ENCODE data around the gene TEDDM1.
"Not testable (repeated sequence)": the region's sequence is repeated elsewhere in the genome, so short reads cannot be mapped to it uniquely, and the experiment has no call there.

The TEDDM1 gene

DNA sequence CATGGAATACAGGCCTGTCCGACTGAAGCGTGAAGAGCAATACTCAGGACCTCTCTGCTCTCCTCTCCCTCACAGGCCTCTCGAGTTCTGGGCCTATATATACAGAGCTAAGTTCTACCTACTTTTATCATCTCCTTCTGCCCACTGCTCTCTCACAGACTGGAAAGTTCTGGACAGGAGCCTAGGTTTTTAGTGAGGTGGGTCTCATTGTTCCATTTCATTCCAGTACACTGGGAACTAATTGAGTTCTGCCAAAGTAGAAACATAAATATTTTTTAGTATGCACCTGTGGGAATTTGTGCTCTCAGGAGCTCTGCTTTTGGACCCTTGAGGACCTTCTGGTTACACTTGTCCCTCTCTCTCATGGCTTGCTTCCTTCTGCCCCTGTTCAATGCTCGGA, at the start of gene TEDDM1:
TSS of gene TEDDM1 (minus strand) at position 101 of the 400 bp plus-strand sequence. CDS start 182 bp downstream, outside the sequence.
- no peak for DNase-seq (ENCODE audit: low read depth in 2 of 2, low spot score in 1 of 2)

DNA sequence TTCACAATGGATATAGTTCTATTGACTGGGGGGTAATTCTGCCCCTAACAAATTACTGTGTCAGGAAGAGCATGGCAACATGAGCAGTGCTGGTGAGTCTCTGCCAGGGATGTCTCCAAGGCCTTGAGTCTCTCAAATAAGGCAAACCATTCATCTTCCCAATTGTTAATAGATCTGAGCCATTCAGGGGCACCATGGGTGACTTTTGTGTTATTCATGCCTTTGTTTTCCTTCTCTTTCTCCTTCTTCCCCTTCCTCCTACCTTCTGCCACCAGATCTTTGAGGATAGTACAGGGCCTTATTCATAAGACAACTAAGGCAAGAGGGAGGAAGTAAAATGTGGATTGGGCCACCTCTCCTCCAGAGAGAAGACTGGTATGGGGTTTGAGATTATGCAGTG, 49.6 kb upstream of the TEDDM1 start, which contains the start of gene RGSL1:
TSS of gene RGSL1 (plus strand) at position 60 of the 400 bp plus-strand sequence. CDS start at position 80, 20 bp downstream.
- DNase-seq (ENCODE audit: low read depth in 2 of 2, low spot score in 1 of 2): no peak

GRCh38 chr1:182447660-182448059, 47.2 kb upstream of the TEDDM1 start:
- no peak for DNase-seq (ENCODE audit: low read depth in 2 of 2, low spot score in 1 of 2)

DNA sequence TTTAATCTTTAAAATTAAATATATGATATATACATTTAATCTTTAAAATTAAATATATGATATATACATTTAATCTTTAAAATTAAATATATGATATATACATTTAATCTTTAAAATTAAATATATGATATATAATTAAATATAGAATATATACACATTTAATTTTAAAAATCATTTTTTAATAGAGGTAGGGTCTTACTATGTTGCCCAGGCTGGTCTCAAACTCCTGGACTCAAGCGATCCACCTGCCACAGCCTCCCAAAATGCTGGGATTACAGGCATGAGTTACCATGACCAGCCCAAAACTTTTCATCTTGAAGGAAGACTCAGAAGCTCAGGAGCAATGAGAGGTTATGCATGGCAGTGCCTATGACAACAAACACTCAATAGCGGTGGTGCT, 46.7 kb upstream of the TEDDM1 start:
- DNase-seq (ENCODE audit: low read depth in 2 of 2, low spot score in 1 of 2): not testable (repeated sequence)

DNA sequence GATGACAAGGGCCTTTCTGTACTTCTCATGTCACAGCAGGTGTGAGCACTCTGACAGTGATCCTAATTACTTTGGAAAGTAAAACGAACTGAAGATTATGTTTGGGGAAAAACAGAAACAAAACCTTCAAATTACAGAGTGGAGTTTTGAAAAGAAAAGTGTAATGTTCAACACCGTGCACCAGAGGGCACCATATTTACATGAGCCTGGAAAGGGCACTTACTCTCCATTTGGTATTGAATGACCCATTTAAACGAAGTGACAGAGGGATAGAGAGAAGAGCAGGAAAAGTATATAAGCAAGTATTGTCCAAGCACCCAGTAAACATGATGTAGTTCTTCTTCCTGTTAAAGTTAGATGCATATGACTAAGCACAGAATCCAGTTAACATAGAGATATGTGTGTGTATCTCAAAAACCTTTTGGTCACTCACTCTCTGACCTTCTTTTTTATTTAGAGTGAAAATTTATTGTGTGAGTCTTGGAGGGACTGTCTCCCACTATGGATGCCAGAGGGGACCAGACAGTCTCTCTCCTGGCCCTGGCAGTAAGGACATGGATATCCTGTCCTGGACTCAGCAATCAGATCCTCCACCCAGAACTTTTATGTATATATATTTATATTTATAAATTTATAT, 45.7 kb upstream of the TEDDM1 start:
- DNase-seq (ENCODE audit: low read depth in 2 of 2, low spot score in 1 of 2): no peak

DNA sequence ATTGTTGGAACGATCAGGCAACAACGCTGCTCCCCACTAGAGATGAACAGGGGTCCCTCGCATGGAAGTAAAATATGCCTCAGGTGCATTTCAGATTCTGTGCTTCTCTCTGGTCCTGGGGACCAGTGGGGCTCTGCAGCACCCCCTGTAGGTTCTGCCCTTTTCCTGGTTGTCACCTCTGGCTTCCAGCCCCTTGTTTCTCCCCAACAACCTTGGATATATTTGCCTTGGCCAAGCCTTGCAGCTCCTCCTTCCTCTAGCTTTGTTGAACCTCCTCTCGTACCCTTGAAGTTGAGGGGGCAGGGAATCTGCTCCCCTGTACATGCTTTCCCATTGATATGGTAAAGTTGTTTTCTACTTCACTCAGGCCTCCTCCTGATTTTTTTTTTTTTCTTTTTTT, 44.0 kb upstream of the TEDDM1 start:
- DNase-seq (ENCODE audit: low read depth in 2 of 2, low spot score in 1 of 2): no peak

- no peak for DNase-seq (ENCODE audit: low read depth in 2 of 2, low spot score in 1 of 2)
Observed at GRCh38 chr1:182442333-182442732, 41.9 kb upstream of the TEDDM1 start.

GRCh38 chr1:182441719-182442118, 41.3 kb upstream of the TEDDM1 start:
- DNase-seq (ENCODE audit: low read depth in 2 of 2, low spot score in 1 of 2): no peak

- no peak for DNase-seq (ENCODE audit: low read depth in 2 of 2, low spot score in 1 of 2)
Observed at GRCh38 chr1:182438326-182438725, 37.9 kb upstream of the TEDDM1 start.

GRCh38 chr1:182433580-182433979, 33.1 kb upstream of the TEDDM1 start:
- DNase-seq (ENCODE audit: low read depth in 2 of 2, low spot score in 1 of 2): no peak

DNA sequence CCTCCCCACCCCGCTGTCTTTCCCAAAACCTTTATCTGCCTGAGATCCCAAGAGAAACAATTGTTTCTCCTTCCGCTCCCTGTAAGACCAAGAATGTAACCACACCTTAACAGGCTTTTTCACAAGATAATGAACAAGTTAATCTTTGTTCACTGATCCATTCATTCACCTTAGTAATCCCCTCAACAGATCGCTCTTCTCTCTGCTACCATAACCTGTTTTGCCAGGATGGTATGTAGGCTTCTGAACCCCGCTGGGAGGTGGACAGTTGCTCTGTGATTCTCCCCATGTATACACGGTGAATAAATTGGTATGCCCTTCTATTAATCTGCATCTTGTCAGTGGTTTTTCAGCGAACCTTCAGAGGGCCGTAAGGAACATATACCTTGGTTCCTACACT, 30.8 kb upstream of the TEDDM1 start:
- no peak for DNase-seq (ENCODE audit: low read depth in 2 of 2, low spot score in 1 of 2)

GRCh38 chr1:182430263-182431068, 30.0 kb upstream of the TEDDM1 start:
- DNase-seq (ENCODE audit: low read depth in 2 of 2, low spot score in 1 of 2): peak in 1 of 2 donors; percentile 5

GRCh38 chr1:182428043-182428442, 27.6 kb upstream of the TEDDM1 start:
- DNase-seq (ENCODE audit: low read depth in 2 of 2, low spot score in 1 of 2): no peak

DNA sequence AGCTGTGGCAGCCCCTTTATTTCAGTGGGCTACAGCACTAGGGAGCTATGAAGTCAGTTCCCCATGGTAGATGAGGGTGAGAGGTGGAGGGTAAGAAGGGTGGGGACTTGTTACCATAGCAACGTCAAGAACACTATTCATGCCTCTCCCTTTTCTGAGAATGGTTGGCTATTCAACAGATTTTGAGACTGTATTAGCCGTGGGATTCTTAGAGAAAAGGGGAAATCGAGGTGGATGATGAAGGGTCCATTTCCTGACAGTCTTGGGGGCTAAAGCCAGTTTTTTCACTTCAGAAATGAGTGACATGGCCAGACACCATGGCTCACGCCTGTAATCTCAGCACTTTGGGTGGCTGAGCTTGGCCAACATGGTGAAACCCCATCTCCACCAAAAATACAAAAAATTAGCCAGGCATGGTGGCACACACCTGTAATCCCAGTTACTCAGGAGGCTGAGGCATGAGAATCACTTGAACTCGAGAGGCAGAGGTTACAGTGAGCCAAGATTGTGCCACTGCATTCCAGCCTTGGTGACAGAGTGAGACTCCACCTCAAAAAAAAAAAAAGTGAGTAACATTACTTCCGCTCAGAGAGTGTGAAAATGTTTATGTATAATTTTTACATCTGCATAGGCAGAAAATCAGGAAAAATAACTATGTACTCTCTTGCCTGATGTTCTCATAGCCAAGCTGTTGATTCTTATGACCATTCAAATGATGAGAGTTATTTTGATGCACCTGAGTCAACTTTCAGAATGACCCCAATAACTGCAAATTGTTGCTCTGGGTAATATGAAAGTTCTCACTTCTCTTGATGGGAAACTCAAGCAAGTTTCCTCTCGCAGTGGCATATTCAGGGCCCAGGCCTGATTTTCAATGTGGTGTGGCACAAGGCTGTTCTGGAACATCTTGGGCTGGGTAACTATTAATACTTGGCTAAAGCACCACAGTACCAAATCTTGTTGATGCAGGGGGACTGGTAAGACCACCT, 26.3 kb upstream of the TEDDM1 start:
- DNase-seq (ENCODE audit: low read depth in 2 of 2, low spot score in 1 of 2): no peak

- no peak for DNase-seq (ENCODE audit: low read depth in 2 of 2, low spot score in 1 of 2)
Observed at GRCh38 chr1:182415789-182416188, 15.3 kb upstream of the TEDDM1 start.

GRCh38 chr1:182413969-182414368, 13.5 kb upstream of the TEDDM1 start:
- no peak for DNase-seq (ENCODE audit: low read depth in 2 of 2, low spot score in 1 of 2)

- DNase-seq (ENCODE audit: low read depth in 2 of 2, low spot score in 1 of 2): no peak
Observed at GRCh38 chr1:182413486-182413885, 13.0 kb upstream of the TEDDM1 start.

DNA sequence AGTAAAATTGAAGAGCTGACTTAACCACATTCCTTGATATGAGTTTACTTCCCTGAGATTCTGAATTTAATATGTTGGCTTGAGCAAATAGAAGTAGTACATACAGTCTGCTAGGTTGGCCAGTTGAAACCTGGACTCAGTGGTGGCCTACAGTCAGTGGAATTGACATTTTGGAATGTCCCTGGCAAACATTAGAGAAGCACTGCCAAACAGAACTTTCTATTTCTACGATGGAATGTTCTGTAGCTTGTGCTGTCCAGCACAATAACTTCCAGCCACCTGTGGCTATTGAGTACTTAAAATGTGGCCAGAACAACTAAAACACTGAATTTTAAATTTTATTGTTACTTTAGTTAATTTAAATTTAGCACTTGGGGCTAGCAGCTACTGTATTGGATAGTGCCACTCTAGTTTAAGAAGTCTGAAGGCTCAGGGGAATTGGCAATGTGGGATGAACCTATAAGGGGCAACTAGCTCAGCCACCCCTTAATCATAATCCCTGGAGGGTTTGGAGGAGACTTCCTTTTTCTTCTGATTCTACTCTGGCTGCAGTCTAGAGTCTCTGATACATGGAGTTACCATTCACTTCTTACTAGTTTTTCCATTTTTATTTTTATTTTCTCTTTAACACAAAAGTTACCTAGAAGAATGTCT, 10.3 kb upstream of the TEDDM1 start:
- DNase-seq (ENCODE audit: low read depth in 2 of 2, low spot score in 1 of 2): no peak

GRCh38 chr1:182410138-182410537, 9.7 kb upstream of the TEDDM1 start:
- no peak for DNase-seq (ENCODE audit: low read depth in 2 of 2, low spot score in 1 of 2)

- DNase-seq (ENCODE audit: low read depth in 2 of 2, low spot score in 1 of 2): no peak
Observed at GRCh38 chr1:182408435-182409075, 8.1 kb upstream of the TEDDM1 start.
